HepG2 (cell line): ENCODE data around the gene LOXL3. TPM values are rescaled to one million over a fixed set of nuclear protein-coding genes. Genes with fewer than 3 reads are reported as not detected.
A peak's percentile ranks its signal among the peaks of the same experiment; 100 is the strongest.

ENCODE experiments used
- ATF1 ChIP-seq: IDR thresholded peaks from 2 replicates; pipeline ENCODE4 v1.6.1; 2016; ENCODE audit warnings: mild to moderate bottlenecking, control low read depth
- CBX5 ChIP-seq: sonication (generic); formaldehyde crosslinking; IDR thresholded peaks from 2 replicates; pipeline ENCODE4 v1.4.0; 2020; ENCODE audit warnings: missing genetic modification reagents, borderline replicate concordance
- DPF2 ChIP-seq: sonication (generic); formaldehyde crosslinking; IDR thresholded peaks from 2 replicates; pipeline ENCODE4 v1.4.0; 2020; ENCODE audit warnings: mild to moderate bottlenecking, low read depth, missing genetic modification reagents, borderline replicate concordance
- GABPB1 ChIP-seq: IDR thresholded peaks from 2 replicates; pipeline ENCODE4 v1.6.1; 2016; ENCODE audit warnings: mild to moderate bottlenecking, missing genetic modification reagents, moderate library complexity, missing compliant biosample characterization
- NCOA2 ChIP-seq: sonication (generic); formaldehyde crosslinking; IDR thresholded peaks from 2 replicates; pipeline ENCODE4 v1.8.0; 2022; ENCODE audit warnings: inconsistent platforms
- POLR2AphosphoS2 ChIP-seq: IDR thresholded peaks from 2 replicates; pipeline ENCODE4 v1.6.1; 2011; ENCODE audit warnings: low read depth, low read length, improper control_type of control experiment
- RARG ChIP-seq: sonication (generic); formaldehyde crosslinking; IDR thresholded peaks from 2 replicates; pipeline ENCODE4 v1.4.0; 2020; ENCODE audit warnings: low read depth, mild to moderate bottlenecking, missing genetic modification reagents
- RNF2 ChIP-seq: fragments of 450-650 bp; conservative IDR thresholded peaks from 2 replicates; pipeline ENCODE4 v1.6.1; 2016; ENCODE audit warnings: low read depth
- SIX4 ChIP-seq: sonication (generic); formaldehyde crosslinking; IDR thresholded peaks from 2 replicates; pipeline ENCODE4 v1.4.0; 2020; ENCODE audit warnings: missing genetic modification reagents
- SMYD3 ChIP-seq: sonication (generic); formaldehyde crosslinking; IDR thresholded peaks from 2 replicates; pipeline ENCODE4 v1.8.1; 2023; ENCODE audit warnings: mild to moderate bottlenecking, missing genetic modification reagents
- SNAPC2 ChIP-seq: sonication (generic); formaldehyde crosslinking; IDR thresholded peaks from 2 replicates; pipeline ENCODE4 v1.8.1; 2022; ENCODE audit warnings: mild to moderate bottlenecking, missing genetic modification reagents
- SRSF1 ChIP-seq: fragments of 200-400 bp; formaldehyde crosslinking; optimal IDR thresholded peaks from 2 replicates; pipeline ENCODE3; 2017; ENCODE audit warnings: mild to moderate bottlenecking, low read depth, low read length, moderate library complexity
- ZBTB1 ChIP-seq: sonication (generic); formaldehyde crosslinking; IDR thresholded peaks from 2 replicates; pipeline ENCODE4 v1.4.0; 2020; ENCODE audit warnings: missing genetic modification reagents, borderline replicate concordance
- ZNF138 ChIP-seq: sonication (generic); formaldehyde crosslinking; IDR thresholded peaks from 2 replicates; pipeline ENCODE4 v1.5.0; 2020; ENCODE audit warnings: mild to moderate bottlenecking, low read depth, missing genetic modification reagents
- ZNF143 ChIP-seq: sonication (generic); formaldehyde crosslinking; IDR thresholded peaks from 2 replicates; pipeline ENCODE4 v1.4.0; 2020; ENCODE audit warnings: missing genetic modification reagents
- ZNF20 ChIP-seq: sonication (generic); formaldehyde crosslinking; IDR thresholded peaks from 2 replicates; pipeline ENCODE4 v1.4.0; 2020; ENCODE audit warnings: mild to moderate bottlenecking, moderate library complexity, missing genetic modification reagents
- ZNF263 ChIP-seq: sonication (generic); formaldehyde crosslinking; IDR thresholded peaks from 2 replicates; pipeline ENCODE4 v1.4.0; 2020; ENCODE audit warnings: missing genetic modification reagents
- ZNF703 ChIP-seq: sonication (generic); formaldehyde crosslinking; IDR thresholded peaks from 2 replicates; pipeline ENCODE4 v1.5.1; 2020; ENCODE audit warnings: missing genetic modification reagents, mild to moderate bottlenecking, moderate library complexity, borderline replicate concordance
- ZNF83 ChIP-seq: sonication (generic); formaldehyde crosslinking; IDR thresholded peaks from 2 replicates; pipeline ENCODE4 v1.4.0; 2020; ENCODE audit warnings: missing genetic modification reagents, mild to moderate bottlenecking, borderline replicate concordance
- polyA plus RNA-seq, 8 experiments: library from polyadenylated mRNA; depleted of rRNA in 3 of 8; stranded (reverse) in 7 of 8; unstranded in 1 of 8; fragments of >200 nt; fragmentation: Illumina TruSeq in 4 of 8; extraction: Trizol in 4 of 8; gene quantifications; 2 replicates each; pipeline versions ENCODE4 v1.2.1 to v1.2.3, GENCODE V29; 2011 to 2016; ENCODE audit warnings: low read depth in 4 of 8, missing spikeins in 1 of 8, mixed read lengths in 1 of 8; ENCODE audit not compliant: insufficient read depth in 1 of 8
- total RNA-seq, 5 experiments: library from RNA; depleted of rRNA; stranded (reverse); fragments of >200 nt; fragmentation: Illumina TruSeq; extraction: Trizol; gene quantifications; 2 replicates each; pipeline ENCODE4 v1.2.3, GENCODE V29; 2016; ENCODE audit warnings: low read depth in 1 of 5
- TF ChIP-seq, protein P1 (sequence below): sonication (generic); formaldehyde crosslinking; IDR thresholded peaks from 2 replicates; pipeline ENCODE4 v1.8.1; 2023; ENCODE audit warnings: missing genetic modification reagents, mild to moderate bottlenecking, borderline replicate concordance
- TF ChIP-seq, protein P2 (sequence below), 2 experiments: fragments of 450-650 bp in 1 of 2; sonication (generic) in 1 of 2; formaldehyde crosslinking; IDR thresholded peaks; 2 replicates each; pipeline versions ENCODE4 v1.5.0 to v1.8.0; 2020 to 2022; ENCODE audit warnings: mild to moderate bottlenecking in 1 of 2, missing genetic modification reagents in 1 of 2

The LOXL3 gene
- total and polyA plus RNA-seq, 2 of the 13 experiments (the other 11 are each of a cell fraction or from before 2014, with no cell fraction given), result 0.55 to 6.5 TPM

GRCh38 chr2:74482801-74483674, 70.7 kb downstream of the LOXL3 start, which contains the start of the genes CCDC142 and TTC31 (continued):
- TF ChIP-seq ZNF703 (CRISPR knock-in tag) (peak; percentile 62; the same call in 1 of the 2 replicates), SIX4 (CRISPR knock-in tag) (peak; percentile 91), ZBTB1 (CRISPR knock-in tag) (no peak), NCOA2 (0 out of 2 replicates have a peak, but pooled peaks have one; percentile 10), DPF2 (CRISPR knock-in tag) (0 out of 2 replicates have a peak, but pooled peaks have one; percentile 8), RARG (CRISPR knock-in tag) (no peak; the same call in 1 of the 2 replicates), ZNF138 (CRISPR knock-in tag) (no peak; the same call in 1 of the 2 replicates), POLR2AphosphoS2 (no peak), CBX5 (CRISPR knock-in tag) (peak; percentile 76; the same call in 1 of the 2 replicates), SNAPC2 (peak; percentile 86; the same call in 1 of the 2 replicates), ZNF263 (CRISPR knock-in tag) (peak; percentile 95), ZNF143 (CRISPR knock-in tag) (peak; percentile 86), SRSF1 (peak; percentile 74), ZNF20 (CRISPR knock-in tag) (0 out of 2 replicates have a peak, but pooled peaks have one; percentile 14), RNF2 (no peak), SMYD3 (CRISPR knock-in tag) (peak; percentile 26), ZNF83 (no peak; the same call in 1 of the 2 replicates), ATF1 (CRISPR knock-in tag) (peak; percentile 84), GABPB1 (CRISPR knock-in tag) (peak; percentile 98)
- TF ChIP-seq, protein P1, sequence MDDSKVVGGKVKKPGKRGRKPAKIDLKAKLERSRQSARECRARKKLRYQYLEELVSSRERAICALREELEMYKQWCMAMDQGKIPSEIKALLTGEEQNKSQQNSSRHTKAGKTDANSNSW (CRISPR knock-in tag), result peak; percentile 44; the same call in 1 of the 2 replicates
- TF ChIP-seq, protein P2, sequence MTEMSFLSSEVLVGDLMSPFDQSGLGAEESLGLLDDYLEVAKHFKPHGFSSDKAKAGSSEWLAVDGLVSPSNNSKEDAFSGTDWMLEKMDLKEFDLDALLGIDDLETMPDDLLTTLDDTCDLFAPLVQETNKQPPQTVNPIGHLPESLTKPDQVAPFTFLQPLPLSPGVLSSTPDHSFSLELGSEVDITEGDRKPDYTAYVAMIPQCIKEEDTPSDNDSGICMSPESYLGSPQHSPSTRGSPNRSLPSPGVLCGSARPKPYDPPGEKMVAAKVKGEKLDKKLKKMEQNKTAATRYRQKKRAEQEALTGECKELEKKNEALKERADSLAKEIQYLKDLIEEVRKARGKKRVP (CRISPR knock-in tag; IDR thresholded peaks at IDR 0.05), result peak in 1 of 2 experiments; percentile 84; a peak in 2 of 4 replicates
